ENCODE data around the gene SPATS2.

Gene SPATS2

GRCh38 chr12:49476091-49476490 is 108.8 kb downstream of the SPATS2 start:
- TF ChIP-seq POLR2AphosphoS5 (IDR thresholded peaks at IDR 0.05; ENCODE audit: low read depth, low read length): no peak
- TF ChIP-seq, protein P1, sequence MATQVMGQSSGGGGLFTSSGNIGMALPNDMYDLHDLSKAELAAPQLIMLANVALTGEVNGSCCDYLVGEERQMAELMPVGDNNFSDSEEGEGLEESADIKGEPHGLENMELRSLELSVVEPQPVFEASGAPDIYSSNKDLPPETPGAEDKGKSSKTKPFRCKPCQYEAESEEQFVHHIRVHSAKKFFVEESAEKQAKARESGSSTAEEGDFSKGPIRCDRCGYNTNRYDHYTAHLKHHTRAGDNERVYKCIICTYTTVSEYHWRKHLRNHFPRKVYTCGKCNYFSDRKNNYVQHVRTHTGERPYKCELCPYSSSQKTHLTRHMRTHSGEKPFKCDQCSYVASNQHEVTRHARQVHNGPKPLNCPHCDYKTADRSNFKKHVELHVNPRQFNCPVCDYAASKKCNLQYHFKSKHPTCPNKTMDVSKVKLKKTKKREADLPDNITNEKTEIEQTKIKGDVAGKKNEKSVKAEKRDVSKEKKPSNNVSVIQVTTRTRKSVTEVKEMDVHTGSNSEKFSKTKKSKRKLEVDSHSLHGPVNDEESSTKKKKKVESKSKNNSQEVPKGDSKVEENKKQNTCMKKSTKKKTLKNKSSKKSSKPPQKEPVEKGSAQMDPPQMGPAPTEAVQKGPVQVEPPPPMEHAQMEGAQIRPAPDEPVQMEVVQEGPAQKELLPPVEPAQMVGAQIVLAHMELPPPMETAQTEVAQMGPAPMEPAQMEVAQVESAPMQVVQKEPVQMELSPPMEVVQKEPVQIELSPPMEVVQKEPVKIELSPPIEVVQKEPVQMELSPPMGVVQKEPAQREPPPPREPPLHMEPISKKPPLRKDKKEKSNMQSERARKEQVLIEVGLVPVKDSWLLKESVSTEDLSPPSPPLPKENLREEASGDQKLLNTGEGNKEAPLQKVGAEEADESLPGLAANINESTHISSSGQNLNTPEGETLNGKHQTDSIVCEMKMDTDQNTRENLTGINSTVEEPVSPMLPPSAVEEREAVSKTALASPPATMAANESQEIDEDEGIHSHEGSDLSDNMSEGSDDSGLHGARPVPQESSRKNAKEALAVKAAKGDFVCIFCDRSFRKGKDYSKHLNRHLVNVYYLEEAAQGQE (IDR thresholded peaks at IDR 0.05; ENCODE audit: insufficient read depth in 1 of 2, low read depth in 2 of 2, low read length in 2 of 2): no peak
- no peak for TF ChIP-seq SIN3A (IDR thresholded peaks at IDR 0.05; ENCODE audit: borderline replicate concordance, insufficient read depth, low read length)
- no peak for TF ChIP-seq FOXP2 (optimal IDR thresholded peaks at IDR 0.05; ENCODE audit: borderline replicate concordance, extremely low read depth, extremely low read length, insufficient read depth)
- TF ChIP-seq TAF1 (IDR thresholded peaks at IDR 0.05; ENCODE audit: borderline replicate concordance, insufficient read depth, low read length): no peak

- TF ChIP-seq FOXP2 (optimal IDR thresholded peaks at IDR 0.05; ENCODE audit: borderline replicate concordance, extremely low read depth, extremely low read length, insufficient read depth): no peak
- TF ChIP-seq, protein P1 (IDR thresholded peaks at IDR 0.05; ENCODE audit: insufficient read depth in 1 of 2, low read depth in 2 of 2, low read length in 2 of 2): no peak
- no peak for TF ChIP-seq POLR2AphosphoS5 (IDR thresholded peaks at IDR 0.05; ENCODE audit: low read depth, low read length)
- no peak for TF ChIP-seq SIN3A (IDR thresholded peaks at IDR 0.05; ENCODE audit: borderline replicate concordance, insufficient read depth, low read length)
- no peak for TF ChIP-seq TAF1 (IDR thresholded peaks at IDR 0.05; ENCODE audit: borderline replicate concordance, insufficient read depth, low read length)
These were observed 111.8 kb downstream of the SPATS2 start for GRCh38 chr12:49478949-49479664.

DNA sequence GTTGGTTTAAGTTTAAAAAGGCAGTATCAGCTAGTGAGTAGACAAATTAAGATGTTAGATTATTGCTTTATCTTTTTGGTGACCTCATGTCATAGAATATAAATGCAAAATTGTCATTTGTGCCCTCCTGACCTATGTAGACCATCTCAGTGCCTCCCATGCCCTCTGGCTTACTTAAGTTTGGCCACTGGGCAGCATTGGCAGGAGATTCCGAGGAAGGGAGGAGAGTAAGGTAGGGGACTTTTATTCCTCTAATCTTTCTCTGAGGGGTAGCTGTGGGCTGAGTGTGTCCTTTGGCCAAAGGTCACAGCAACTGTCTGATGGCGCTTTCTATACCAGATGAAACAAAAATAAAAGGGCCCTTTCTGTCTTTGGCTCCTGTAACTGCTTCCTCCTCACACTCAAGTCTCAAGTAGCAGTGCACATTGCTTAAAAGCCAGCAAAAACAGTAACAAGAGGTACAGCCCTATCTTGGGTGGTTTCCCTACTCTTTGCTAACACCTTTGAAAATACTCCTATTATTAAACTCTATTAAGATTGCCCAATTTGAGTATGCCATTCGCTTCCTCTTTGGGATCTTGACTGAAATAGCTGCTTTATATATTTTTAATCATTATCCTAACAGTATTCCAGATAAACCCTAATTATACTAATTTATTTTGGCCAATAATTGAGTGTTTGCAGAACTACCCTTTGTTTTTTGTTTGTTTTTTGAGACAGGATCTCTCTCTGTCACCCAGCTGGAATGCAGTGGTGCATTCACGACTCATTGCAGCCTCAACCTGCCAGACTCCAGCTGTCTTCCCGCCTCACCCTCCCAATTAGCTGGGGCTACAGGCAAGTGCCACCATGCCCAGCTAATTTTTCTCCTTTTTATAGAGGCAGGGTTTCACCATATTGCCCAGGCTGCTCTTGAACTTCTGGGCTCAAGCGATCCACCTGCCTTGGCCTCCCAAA is 115.1 kb downstream of the SPATS2 start:
- no peak for TF ChIP-seq FOXP2 (optimal IDR thresholded peaks at IDR 0.05; ENCODE audit: borderline replicate concordance, extremely low read depth, extremely low read length, insufficient read depth)
- TF ChIP-seq TAF1 (IDR thresholded peaks at IDR 0.05; ENCODE audit: borderline replicate concordance, insufficient read depth, low read length): no peak
- no peak for TF ChIP-seq POLR2AphosphoS5 (IDR thresholded peaks at IDR 0.05; ENCODE audit: low read depth, low read length)
- TF ChIP-seq SIN3A (IDR thresholded peaks at IDR 0.05; ENCODE audit: borderline replicate concordance, insufficient read depth, low read length): no peak
- TF ChIP-seq, protein P1 (IDR thresholded peaks at IDR 0.05; ENCODE audit: insufficient read depth in 1 of 2, low read depth in 2 of 2, low read length in 2 of 2): no peak

GRCh38 chr12:49483619-49484018 is 116.4 kb downstream of the SPATS2 start:
- TF ChIP-seq FOXP2 (optimal IDR thresholded peaks at IDR 0.05; ENCODE audit: borderline replicate concordance, extremely low read depth, extremely low read length, insufficient read depth) (no peak), SIN3A (IDR thresholded peaks at IDR 0.05; ENCODE audit: borderline replicate concordance, insufficient read depth, low read length) (no peak), TAF1 (IDR thresholded peaks at IDR 0.05; ENCODE audit: borderline replicate concordance, insufficient read depth, low read length) (no peak), POLR2AphosphoS5 (IDR thresholded peaks at IDR 0.05; ENCODE audit: low read depth, low read length) (no peak)
- TF ChIP-seq, protein P1 (IDR thresholded peaks at IDR 0.05; ENCODE audit: insufficient read depth in 1 of 2, low read depth in 2 of 2, low read length in 2 of 2): no peak

Data from PFSK-1 (cell line).